Fibroblast of lung (primary cell): Measurements from ENCODE around the gene CRTC1. TPM values are rescaled to one million over a fixed set of nuclear protein-coding genes. Genes with fewer than 3 reads are reported as not detected.

Experiments used
- DNase-seq, 2 donors: peaks; one replicate each; pipeline versions ENCODE4 v3.0.0 to v3.0.0-alpha.2; 2010; ENCODE audit warnings: low read depth in 2 of 2
- H2AFZ ChIP-seq: 2 replicates; pipeline ENCODE4 v1.5.1; 2012; ENCODE audit warnings: low read length, control low read depth, inconsistent platforms
- H3K27ac ChIP-seq: 2 replicates; pipeline ENCODE4 v1.5.1; 2011; ENCODE audit warnings: low read length, control low read depth; ENCODE audit not compliant: insufficient read depth
- H3K27me3 ChIP-seq: 2 replicates; pipeline ENCODE4 v1.5.1; 2011; ENCODE audit warnings: mild to moderate bottlenecking, low read length; ENCODE audit not compliant: control insufficient read depth, insufficient read depth
- H3K36me3 ChIP-seq: 2 replicates; pipeline ENCODE4 v1.5.1; 2011; ENCODE audit warnings: low read length; ENCODE audit not compliant: control insufficient read depth, insufficient read depth
- H3K4me1 ChIP-seq: 2 replicates; pipeline ENCODE4 v1.5.1; 2011; ENCODE audit warnings: low read length; ENCODE audit not compliant: control insufficient read depth, insufficient read depth; ENCODE audit errors: extremely low read depth
- H3K4me2 ChIP-seq: 2 replicates; pipeline ENCODE4 v1.5.1; 2011; ENCODE audit warnings: low read length, control low read depth; ENCODE audit not compliant: insufficient read depth; ENCODE audit errors: extremely low read depth
- H3K4me3 ChIP-seq, 4 experiments: fragments of 200-600 bp in 1 of 4; sonication (generic) in 1 of 4; replicated peaks in 1 of 4; 2 replicates each; pipeline ENCODE4 v1.5.1; 2011 to 2016; ENCODE audit warnings: low read length in 4 of 4, low read depth in 3 of 4, mild to moderate bottlenecking in 3 of 4, control low read depth in 2 of 4, inconsistent platforms in 1 of 4, mixed read lengths in 1 of 4; ENCODE audit not compliant: insufficient read depth in 1 of 4; ENCODE audit errors: control extremely low read depth in 1 of 4
- H3K79me2 ChIP-seq: 2 replicates; pipeline ENCODE4 v1.5.1; 2012; ENCODE audit warnings: mild to moderate bottlenecking, low read length, inconsistent platforms; ENCODE audit not compliant: control insufficient read depth, insufficient read depth
- H3K9ac ChIP-seq: 2 replicates; pipeline ENCODE4 v1.5.1; 2011; ENCODE audit warnings: mild to moderate bottlenecking, low read length, control low read depth; ENCODE audit not compliant: insufficient read depth
- H3K9me3 ChIP-seq: 2 replicates; pipeline ENCODE4 v1.5.1; 2012; ENCODE audit warnings: low read depth, low read length; ENCODE audit not compliant: control insufficient read depth, insufficient read depth
- H4K20me1 ChIP-seq: 2 replicates; pipeline ENCODE4 v1.5.1; 2011; ENCODE audit warnings: low read length; ENCODE audit not compliant: control insufficient read depth, insufficient read depth; ENCODE audit errors: extremely low read depth
- EZH2 ChIP-seq: IDR thresholded peaks from 2 replicates; pipeline ENCODE4 v1.5.1; 2012; ENCODE audit warnings: low read length, control low read depth, mild to moderate bottlenecking; ENCODE audit errors: missing control alignments
- polyA plus RNA-seq, 2 donors: library from polyadenylated mRNA; depleted of rRNA in 1 of 2; stranded (reverse) in 1 of 2; unstranded in 1 of 2; fragments of >200 nt; gene quantifications; 2 replicates each; pipeline ENCODE4 v1.2.1, GENCODE V29; 2011 to 2012; ENCODE audit warnings: missing spikeins in 1 of 2
- total RNA-seq: library from RNA; depleted of rRNA; stranded (reverse); fragments of >200 nt; gene quantifications from 2 replicates; pipeline ENCODE4 v1.2.1, GENCODE V29; 2014
- TF ChIP-seq, protein P1 (sequence below), 2 donors: IDR thresholded peaks in 1 of 2; conservative IDR thresholded peaks in 1 of 2; 1 replicate in 1 of 2; 2 replicates in 1 of 2; pipeline ENCODE4 v1.5.1; 2011 to 2012; ENCODE audit warnings: low read length in 2 of 2, control low read depth in 1 of 2, inconsistent platforms in 1 of 2, low read depth in 1 of 2, mild to moderate bottlenecking in 1 of 2

The CRTC1 gene
- total and polyA plus RNA-seq, 2 donors (not counting 1 experiment from before 2014, with no cell fraction given): 1.2 to 2.0 TPM

DNA sequence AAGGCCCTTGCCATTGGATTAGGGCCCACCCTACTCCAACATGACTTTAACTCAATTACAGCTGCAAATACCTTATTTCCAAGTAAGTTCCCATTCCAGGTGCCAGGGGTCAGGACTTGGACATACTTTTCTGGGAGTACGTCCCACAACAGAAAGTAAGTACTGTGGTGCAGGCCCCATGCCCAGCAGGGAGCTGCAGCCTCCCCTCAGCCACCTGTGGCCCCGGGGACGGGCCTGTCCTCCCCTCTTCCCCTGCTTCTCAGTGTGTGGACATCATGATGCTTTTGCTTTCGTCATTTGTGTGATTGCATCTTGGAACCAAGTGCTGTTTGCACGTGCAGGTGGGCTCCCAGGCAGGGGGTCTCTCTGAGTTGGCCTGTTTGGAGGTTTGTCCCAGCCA, 31.9 kb downstream of the CRTC1 start:
- DNase-seq: no peak

DNA sequence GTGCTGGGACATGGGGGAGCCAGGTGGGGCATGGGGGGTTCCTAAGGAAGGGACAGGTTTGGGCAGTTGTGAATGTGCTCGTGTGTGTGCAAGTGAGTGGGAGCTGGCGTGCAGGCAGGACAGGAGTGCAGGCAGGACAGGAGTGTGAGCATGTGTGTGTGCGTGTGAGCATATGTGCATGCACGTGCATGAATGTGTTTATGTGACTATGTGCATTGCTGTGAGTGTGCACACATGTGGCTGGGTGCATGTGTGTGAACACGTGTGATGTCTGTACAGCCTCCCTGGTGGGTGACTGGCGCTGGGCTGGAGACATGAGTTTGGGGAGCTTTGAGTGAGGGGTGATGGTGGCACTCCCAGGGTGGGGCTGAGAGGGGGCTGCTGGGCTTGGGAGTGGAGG, 33.4 kb downstream of the CRTC1 start:
- no peaks in the 10 kb centered on the region for H4K20me1 ChIP-seq
- no peaks in the 10 kb centered on the region for H3K9me3 ChIP-seq
- H3K79me2 ChIP-seq: no peaks in the 10 kb centered on the region
- no peaks in the 10 kb centered on the region for H3K4me1 ChIP-seq
- no peak overlapping the region for H3K27ac ChIP-seq
- DNase-seq: no peak
- no peak overlapping the region for H3K9ac ChIP-seq
- no peak overlapping the region for H2AFZ ChIP-seq
- TF ChIP-seq, protein P1, sequence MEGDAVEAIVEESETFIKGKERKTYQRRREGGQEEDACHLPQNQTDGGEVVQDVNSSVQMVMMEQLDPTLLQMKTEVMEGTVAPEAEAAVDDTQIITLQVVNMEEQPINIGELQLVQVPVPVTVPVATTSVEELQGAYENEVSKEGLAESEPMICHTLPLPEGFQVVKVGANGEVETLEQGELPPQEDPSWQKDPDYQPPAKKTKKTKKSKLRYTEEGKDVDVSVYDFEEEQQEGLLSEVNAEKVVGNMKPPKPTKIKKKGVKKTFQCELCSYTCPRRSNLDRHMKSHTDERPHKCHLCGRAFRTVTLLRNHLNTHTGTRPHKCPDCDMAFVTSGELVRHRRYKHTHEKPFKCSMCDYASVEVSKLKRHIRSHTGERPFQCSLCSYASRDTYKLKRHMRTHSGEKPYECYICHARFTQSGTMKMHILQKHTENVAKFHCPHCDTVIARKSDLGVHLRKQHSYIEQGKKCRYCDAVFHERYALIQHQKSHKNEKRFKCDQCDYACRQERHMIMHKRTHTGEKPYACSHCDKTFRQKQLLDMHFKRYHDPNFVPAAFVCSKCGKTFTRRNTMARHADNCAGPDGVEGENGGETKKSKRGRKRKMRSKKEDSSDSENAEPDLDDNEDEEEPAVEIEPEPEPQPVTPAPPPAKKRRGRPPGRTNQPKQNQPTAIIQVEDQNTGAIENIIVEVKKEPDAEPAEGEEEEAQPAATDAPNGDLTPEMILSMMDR (conservative IDR thresholded peaks at IDR 0.05 in 1 of 2, IDR thresholded peaks at IDR 0.05 in 1 of 2; ENCODE audit: low read depth in 1 of 2, low read length in 2 of 2): no peak
- no peak for TF ChIP-seq EZH2
- no peaks in the 10 kb centered on the region for H3K27me3 ChIP-seq
- H3K4me3 ChIP-seq: no peak overlapping the region
- no peaks in the 10 kb centered on the region for H3K36me3 ChIP-seq
- H3K4me2 ChIP-seq: no peak overlapping the region

More for the DNA sequence above, 31.9 kb downstream of the CRTC1 start:
- Histone ChIP-seq H3K4me2 (no peak overlapping the region), H3K36me3 (no peaks in the 10 kb centered on the region), H3K4me3 (no peak overlapping the region), H3K9ac (no peak overlapping the region), H3K9me3 (no peaks in the 10 kb centered on the region), H2AFZ (no peak overlapping the region), H3K27me3 (no peaks in the 10 kb centered on the region), H4K20me1 (no peaks in the 10 kb centered on the region), H3K4me1 (peaks cover 2% of the 10 kb centered on the region), H3K27ac (no peak overlapping the region), H3K79me2 (no peaks in the 10 kb centered on the region)
- TF ChIP-seq EZH2: no peak
- TF ChIP-seq, protein P1 (conservative IDR thresholded peaks at IDR 0.05 in 1 of 2, IDR thresholded peaks at IDR 0.05 in 1 of 2; ENCODE audit: low read depth in 1 of 2, low read length in 2 of 2): no peak

DNA sequence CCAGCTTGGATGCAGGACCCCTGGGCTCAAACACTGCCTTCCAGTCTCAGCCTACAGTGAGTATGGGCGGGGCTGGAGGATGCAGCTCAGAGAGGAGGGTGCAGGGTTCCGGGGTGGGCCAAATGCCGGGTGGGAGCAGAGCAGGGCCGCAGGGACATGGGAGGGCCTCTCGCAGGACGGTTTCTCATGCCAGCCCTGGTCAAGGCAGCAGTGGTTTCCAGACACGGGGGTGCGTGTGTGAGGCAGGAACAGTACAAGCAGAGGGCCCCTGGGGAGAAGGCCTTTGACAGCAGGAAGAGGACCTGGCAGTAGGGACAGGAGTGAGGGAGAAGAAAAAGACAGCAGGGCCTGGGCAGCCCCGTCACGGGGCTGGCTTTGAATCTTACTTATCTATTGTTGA, 34.1 kb downstream of the CRTC1 start:
- Histone ChIP-seq H3K9me3 (no peaks in the 10 kb centered on the region), H2AFZ (no peak overlapping the region), H4K20me1 (no peaks in the 10 kb centered on the region), H3K27ac (no peak overlapping the region), H3K4me2 (no peak overlapping the region), H3K4me1 (no peaks in the 10 kb centered on the region), H3K4me3 (no peak overlapping the region), H3K79me2 (no peaks in the 10 kb centered on the region), H3K27me3 (no peaks in the 10 kb centered on the region), H3K9ac (no peak overlapping the region), H3K36me3 (no peaks in the 10 kb centered on the region)
- no peak for DNase-seq
- TF ChIP-seq, protein P1 (conservative IDR thresholded peaks at IDR 0.05 in 1 of 2, IDR thresholded peaks at IDR 0.05 in 1 of 2; ENCODE audit: low read depth in 1 of 2, low read length in 2 of 2): no peak
- TF ChIP-seq EZH2: no peak
